Esophagus squamous epithelium (tissue), 5 donors: ENCODE data around the gene PSME3IP1. TPM values are rescaled to one million over a fixed set of nuclear protein-coding genes. Genes with fewer than 3 reads are reported as not detected.
"Not testable (repeated sequence)": the region's sequence is repeated elsewhere in the genome, so short reads cannot be mapped to it uniquely, and the experiment has no call there.

ENCODE experiments used
- DNase-seq: peaks from one replicate; lab custom pipeline; 2025; lab: John Stamatoyannopoulos, UW
- H3K27ac ChIP-seq, 4 donors: fragments of 200-600 bp; sonication (generic); one replicate each; pipeline ENCODE4 v1.5.1; 2016 to 2019; ENCODE audit warnings: mild to moderate bottlenecking in 1 of 4
- H3K27me3 ChIP-seq, 4 donors: fragments of 200-600 bp; sonication (generic); 1 replicate in 3 of 4; 2 replicates in 1 of 4; pipeline versions ENCODE4 v1.5.1 to v1.6.0; 2017 to 2021; ENCODE audit warnings: antibody characterized with exemption in 1 of 4
- H3K36me3 ChIP-seq, 3 donors: fragments of 200-600 bp; sonication (generic); one replicate each; pipeline ENCODE4 v1.5.1; 2016 to 2019
- H3K4me1 ChIP-seq, 3 donors: fragments of 200-600 bp; sonication (generic); one replicate each; pipeline ENCODE4 v1.5.1; 2017 to 2019
- H3K4me3 ChIP-seq, 4 donors: fragments of 200-600 bp; sonication (generic); 1 replicate in 3 of 4; 2 replicates in 1 of 4; pipeline ENCODE4 v1.5.1; 2016 to 2019; ENCODE audit warnings: mild to moderate bottlenecking in 2 of 4, moderate library complexity in 1 of 4
- H3K9me3 ChIP-seq, 3 donors: fragments of 200-600 bp; sonication (generic); one replicate each; pipeline ENCODE4 v1.5.1; 2016 to 2019
- CTCF ChIP-seq, 6 experiments: fragments of 450-650 bp in 4 of 6; fragments of 200-600 bp in 2 of 6; sonication (generic) in 2 of 6; IDR thresholded peaks; one replicate each; pipeline ENCODE4 v1.5.1; 2016 to 2019; ENCODE audit warnings: antibody characterized with exemption in 6 of 6, mild to moderate bottlenecking in 4 of 6, moderate library complexity in 4 of 6
- POLR2A ChIP-seq, 4 donors: fragments of 450-650 bp; IDR thresholded peaks; one replicate each; pipeline ENCODE4 v1.6.1; 2017; ENCODE audit warnings: antibody characterized with exemption in 4 of 4, mild to moderate bottlenecking in 4 of 4, moderate library complexity in 3 of 4
- WGBS, 2 donors: methylation state at CpG; one replicate each; pipeline ENCODE4 v1.1.5; 2018; 5-methylcytosine and 5-hydroxymethylcytosine counted together
- intact Hi-C: fragments of 100-400 bp; cut with DNase I; formaldehyde crosslinking; loops from one replicate; pipeline ENCODE4 v1.15.0; 2022
- total RNA-seq, 4 donors: library from RNA; depleted of rRNA; stranded (reverse); fragments of >200 nt; gene quantifications; one replicate each; pipeline ENCODE4 v1.1.0, GENCODE V29; 2016
- donor health status: DM: yes; HTN: yes; CAD: no.

Gene PSME3IP1
- total RNA-seq, 4 donors from 2014 or later, result 40.7 to 65.6 (median 51.3) TPM

- TF ChIP-seq POLR2A (IDR thresholded peaks at IDR 0.05), result no peak
- no peak overlapping the region for H3K4me3 ChIP-seq
- H3K27me3 ChIP-seq, result no peaks in the 10 kb centered on the region
- DNase-seq, result no peak
- peaks cover 4 to 25% (median 4%) of the 10 kb centered on the region in 3 donors for H3K4me1 ChIP-seq
- intact Hi-C loops, result no loop called here
- WGBS, 2 donors, result 76% methylated on average over 2 to 5 of the region's 10 CpGs
- H3K36me3 ChIP-seq, result peaks cover under 1 to 48% (median 3%) of the 10 kb centered on the region in 3 donors
- H3K27ac ChIP-seq, result peak overlapping the region in 2 of 4 donors; percentile 22 to 46
- no peaks in the 10 kb centered on the region for H3K9me3 ChIP-seq
Observed at GRCh38 chr16:57112403-57113041, 73.3 kb downstream of the PSME3IP1 start.

GRCh38 chr16:57111420-57111819 is 74.4 kb downstream of the PSME3IP1 start:
- Histone ChIP-seq H3K9me3 (no peaks in the 10 kb centered on the region), H3K27me3 (no peaks in the 10 kb centered on the region), H3K36me3 (peaks cover 0 to 37% (median 0%) of the 10 kb centered on the region in 3 donors), H3K4me3 (no peak overlapping the region), H3K4me1 (peaks cover 4 to 36% (median 4%) of the 10 kb centered on the region in 3 donors), H3K27ac (no peak overlapping the region)
- intact Hi-C loops, result no loop called here
- DNase-seq, result no peak
- WGBS, 2 donors, result 92 to 98% methylated on average over 2 of the region's 2 CpGs
- TF ChIP-seq POLR2A (IDR thresholded peaks at IDR 0.05), result no peak
- no peak for TF ChIP-seq CTCF (IDR thresholded peaks at IDR 0.05)

GRCh38 chr16:57110937-57111336 is 74.9 kb downstream of the PSME3IP1 start:
- Histone ChIP-seq H3K27ac (no peak overlapping the region), H3K9me3 (no peaks in the 10 kb centered on the region), H3K36me3 (peaks cover 0 to 32% (median 0%) of the 10 kb centered on the region in 3 donors), H3K4me3 (no peak overlapping the region), H3K27me3 (no peaks in the 10 kb centered on the region), H3K4me1 (peaks cover 4 to 36% (median 4%) of the 10 kb centered on the region in 3 donors)
- no peak for TF ChIP-seq POLR2A (IDR thresholded peaks at IDR 0.05)
- no peak for TF ChIP-seq CTCF (IDR thresholded peaks at IDR 0.05)
- intact Hi-C loops, result no loop called here
- no peak for DNase-seq
- WGBS, 2 donors, result 87 to 100% methylated on average over 4 of the region's 4 CpGs

- H3K27me3 ChIP-seq, H3K9me3 ChIP-seq, H3K27ac ChIP-seq, intact Hi-C loops, DNase-seq, H3K4me3 ChIP-seq: not testable (repeated sequence)
- Histone ChIP-seq H3K36me3 (peaks cover 0 to 20% (median 0%) of the 10 kb centered on the region in 3 donors), H3K4me1 (peaks cover 0 to 25% (median 0%) of the 10 kb centered on the region in 3 donors)
- 79 to 91% methylated on average over 10 of the region's 10 CpGs for WGBS, 2 donors
Observed at GRCh38 chr16:57109259-57110105, 76.4 kb downstream of the PSME3IP1 start.

- TF ChIP-seq CTCF (IDR thresholded peaks at IDR 0.05) (no peak), POLR2A (IDR thresholded peaks at IDR 0.05) (no peak)
- no peak overlapping the region for H3K27ac ChIP-seq
- DNase-seq, result no peak
- 88 to 100% methylated on average over 1 of the region's 1 CpG for WGBS, 2 donors
- peaks cover 0 to 10% (median 0%) of the 10 kb centered on the region in 3 donors for H3K36me3 ChIP-seq
- H3K4me3 ChIP-seq, result no peak overlapping the region
- no peaks in the 10 kb centered on the region for H3K27me3 ChIP-seq
- H3K9me3 ChIP-seq, result no peaks in the 10 kb centered on the region
- H3K4me1 ChIP-seq, result peaks cover 0 to 25% (median 0%) of the 10 kb centered on the region in 3 donors
- intact Hi-C loops, result no loop called here
Observed at GRCh38 chr16:57108432-57108831, 77.4 kb downstream of the PSME3IP1 start.
